ENCODE results near the gene SLC10A7. TPM values are rescaled to one million over a fixed set of nuclear protein-coding genes. Genes with fewer than 3 reads are reported as not detected.

The SLC10A7 gene
- total RNA-seq, result 5.9 and 7.4 TPM in 2 replicates
- polyA plus RNA-seq, result 9.4 and 12.6 TPM in 2 replicates
- 4.2 and 4.5 TPM in 2 replicates for polyA plus RNA-seq (2012)
- polyA minus RNA-seq (ENCODE audit: low replicate concordance), result 0.27 and 1.0 TPM in 2 replicates

- peaks cover 15% of the 10 kb centered on the region for H3K79me2 ChIP-seq (ENCODE audit: control insufficient read depth, insufficient read depth, low read length)
- peak within 1 kb of the TSS; percentile 100 for H2AFZ ChIP-seq (ENCODE audit: low read length)
- no peaks in the 10 kb centered on the region for H3K4me1 ChIP-seq (ENCODE audit: control insufficient read depth, extremely low read depth, insufficient read depth, low read length)
- H3K4me2 ChIP-seq (ENCODE audit: extremely low read depth, insufficient read depth, low read length), result peak within 1 kb of the TSS; percentile 97
- TF ChIP-seq CTCF (conservative IDR thresholded peaks at IDR 0.05 in 1 of 2, IDR thresholded peaks at IDR 0.05 in 1 of 2; ENCODE audit: low read depth in 1 of 2, low read length in 2 of 2) (no peak), EZH2 (IDR thresholded peaks at IDR 0.05; ENCODE audit: low read length, missing control alignments) (no peak)
- peak within 1 kb of the TSS; percentile 89 for H3K9ac ChIP-seq (ENCODE audit: insufficient read depth, low read length)
- peak within 1 kb of the TSS; percentile 80 to 99 (median 94) for H3K4me3 ChIP-seq (replicated peaks in 1 of 4; ENCODE audit: control extremely low read depth in 1 of 4, insufficient read depth in 1 of 4, low read depth in 3 of 4, low read length in 4 of 4)
- H3K27ac ChIP-seq (ENCODE audit: insufficient read depth, low read length), result peak within 1 kb of the TSS; percentile 84
- no peaks in the 10 kb centered on the region for H3K36me3 ChIP-seq (ENCODE audit: control insufficient read depth, insufficient read depth, low read length)
- no peaks in the 10 kb centered on the region for H3K27me3 ChIP-seq (ENCODE audit: control insufficient read depth, insufficient read depth, low read length)
- H3K9me3 ChIP-seq (ENCODE audit: control insufficient read depth, insufficient read depth, low read depth, low read length), result no peaks in the 10 kb centered on the region
- H4K20me1 ChIP-seq (ENCODE audit: control insufficient read depth, extremely low read depth, insufficient read depth, low read length), result no peaks in the 10 kb centered on the region
- DNase-seq (ENCODE audit: low read depth in 2 of 2), result peak; percentile 68 to 80
These were observed at the start of gene SLC10A7 for GRCh38 chr4:146521541-146522097. TSS of gene SLC10A7 (minus strand) at chr4:146521940. CDS start at chr4:146521717, 223 bp downstream.

GRCh38 chr4:146567396-146567795 is 45.7 kb upstream of the SLC10A7 start:
- DNase-seq (ENCODE audit: low read depth in 2 of 2), result peak in 1 of 2 donors; percentile 11
- H2AFZ ChIP-seq (ENCODE audit: low read length), result no peak overlapping the region
- no peak overlapping the region for H3K4me2 ChIP-seq (ENCODE audit: extremely low read depth, insufficient read depth, low read length)
- H4K20me1 ChIP-seq (ENCODE audit: control insufficient read depth, extremely low read depth, insufficient read depth, low read length), result no peaks in the 10 kb centered on the region
- no peaks in the 10 kb centered on the region for H3K79me2 ChIP-seq (ENCODE audit: control insufficient read depth, insufficient read depth, low read length)
- no peak overlapping the region for H3K9ac ChIP-seq (ENCODE audit: insufficient read depth, low read length)
- no peaks in the 10 kb centered on the region for H3K9me3 ChIP-seq (ENCODE audit: control insufficient read depth, insufficient read depth, low read depth, low read length)
- TF ChIP-seq EZH2 (IDR thresholded peaks at IDR 0.05; ENCODE audit: low read length, missing control alignments) (no peak), CTCF (conservative IDR thresholded peaks at IDR 0.05 in 1 of 2, IDR thresholded peaks at IDR 0.05 in 1 of 2; ENCODE audit: low read depth in 1 of 2, low read length in 2 of 2) (no peak)
- no peaks in the 10 kb centered on the region for H3K36me3 ChIP-seq (ENCODE audit: control insufficient read depth, insufficient read depth, low read length)
- H3K27me3 ChIP-seq (ENCODE audit: control insufficient read depth, insufficient read depth, low read length), result no peaks in the 10 kb centered on the region
- no peak overlapping the region for H3K27ac ChIP-seq (ENCODE audit: insufficient read depth, low read length)
- H3K4me3 ChIP-seq (replicated peaks in 1 of 4; ENCODE audit: control extremely low read depth in 1 of 4, insufficient read depth in 1 of 4, low read depth in 3 of 4, low read length in 4 of 4), result no peak overlapping the region
- H3K4me1 ChIP-seq (ENCODE audit: control insufficient read depth, extremely low read depth, insufficient read depth, low read length), result no peaks in the 10 kb centered on the region

- no peak for TF ChIP-seq EZH2 (IDR thresholded peaks at IDR 0.05; ENCODE audit: low read length, missing control alignments)
- no peak for TF ChIP-seq CTCF (conservative IDR thresholded peaks at IDR 0.05 in 1 of 2, IDR thresholded peaks at IDR 0.05 in 1 of 2; ENCODE audit: low read depth in 1 of 2, low read length in 2 of 2)
- no peak overlapping the region for H3K9ac ChIP-seq (ENCODE audit: insufficient read depth, low read length)
These were observed 42.8 kb upstream of the SLC10A7 start for GRCh38 chr4:146564492-146564891.

More at GRCh38 chr4:146564492-146564891, 42.8 kb upstream of the SLC10A7 start:
- H3K79me2 ChIP-seq (ENCODE audit: control insufficient read depth, insufficient read depth, low read length), result no peaks in the 10 kb centered on the region
- no peaks in the 10 kb centered on the region for H3K27me3 ChIP-seq (ENCODE audit: control insufficient read depth, insufficient read depth, low read length)
- no peaks in the 10 kb centered on the region for H3K36me3 ChIP-seq (ENCODE audit: control insufficient read depth, insufficient read depth, low read length)
- no peak overlapping the region for H3K27ac ChIP-seq (ENCODE audit: insufficient read depth, low read length)
- H2AFZ ChIP-seq (ENCODE audit: low read length), result no peak overlapping the region
- H3K4me1 ChIP-seq (ENCODE audit: control insufficient read depth, extremely low read depth, insufficient read depth, low read length), result no peaks in the 10 kb centered on the region
- H3K4me3 ChIP-seq (replicated peaks in 1 of 4; ENCODE audit: control extremely low read depth in 1 of 4, insufficient read depth in 1 of 4, low read depth in 3 of 4, low read length in 4 of 4), result no peak overlapping the region
- no peaks in the 10 kb centered on the region for H3K9me3 ChIP-seq (ENCODE audit: control insufficient read depth, insufficient read depth, low read depth, low read length)
- H3K4me2 ChIP-seq (ENCODE audit: extremely low read depth, insufficient read depth, low read length), result no peak overlapping the region
- no peaks in the 10 kb centered on the region for H4K20me1 ChIP-seq (ENCODE audit: control insufficient read depth, extremely low read depth, insufficient read depth, low read length)
- no peak for DNase-seq (ENCODE audit: low read depth in 2 of 2)
